BJ (cell line): ENCODE data around the gene CCDC6. TPM values are rescaled to one million over a fixed set of nuclear protein-coding genes. Genes with fewer than 3 reads are reported as not detected.
"Not testable (repeated sequence)": the region's sequence is repeated elsewhere in the genome, so short reads cannot be mapped to it uniquely, and the experiment has no call there.

Experiments used
- CTCF ChIA-PET: fragments of 350-600 bp; formaldehyde crosslinking; extraction: SDS; loops from one replicate; lab custom pipeline; 2021; ENCODE audit warnings: antibody characterized with exemption, inconsistent platforms; lab: Yijun Ruan, JAX
- POLR2A ChIA-PET: fragments of 300-600 bp; sonication (Branson Sonifier 250); formaldehyde crosslinking; extraction: SDS; loops from one replicate; lab custom pipeline; 2021; ENCODE audit warnings: antibody characterized with exemption; lab: Charles Lee
- DNase-seq: peaks from one replicate; pipeline ENCODE4 v3.0.0-alpha.2; 2011; ENCODE audit warnings: low read depth
- H3K27me3 ChIP-seq: 2 replicates; pipeline ENCODE4 v1.6.0; 2011; ENCODE audit warnings: low read length; ENCODE audit not compliant: control insufficient read depth, insufficient read depth
- H3K36me3 ChIP-seq: 2 replicates; pipeline ENCODE4 v1.5.1; 2011; ENCODE audit warnings: low read length; ENCODE audit not compliant: control insufficient read depth, insufficient read depth
- H3K4me3 ChIP-seq: 2 replicates; pipeline ENCODE4 v1.5.1; 2011; ENCODE audit warnings: low read depth, mild to moderate bottlenecking, control low read depth, low read length
- CTCF ChIP-seq: IDR thresholded peaks from 2 replicates; pipeline ENCODE4 v1.5.1; 2011; ENCODE audit warnings: low read depth, mild to moderate bottlenecking, control low read depth, inconsistent platforms, low read length, moderate library complexity; ENCODE audit not compliant: insufficient read depth
- polyA plus RNA-seq: library from polyadenylated mRNA; depleted of rRNA; stranded (reverse); fragments of >200 nt; gene quantifications from 2 replicates; pipeline ENCODE4 v1.2.3, GENCODE V29; 2011

The CCDC6 gene
- polyA plus RNA-seq, 1 experiment: 17.2 TPM

DNA sequence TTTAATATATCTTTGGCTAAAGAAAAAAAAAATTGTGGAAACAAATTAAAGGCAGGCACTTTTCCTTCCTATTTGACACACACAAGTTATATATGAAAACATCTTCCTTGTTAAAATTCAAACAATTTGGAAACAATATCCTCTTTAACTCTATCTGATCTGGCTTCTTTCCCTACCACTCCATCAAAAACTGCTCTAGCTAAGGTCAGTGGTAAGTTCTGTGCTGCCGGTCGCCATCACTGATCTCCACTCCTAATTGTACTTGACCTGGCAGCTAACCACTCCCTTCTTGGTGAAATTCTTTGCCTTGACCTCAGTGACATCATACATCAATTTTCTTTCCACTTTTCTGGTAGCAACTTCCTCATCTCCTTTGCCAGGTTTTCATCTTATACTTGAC lies 105.2 kb downstream of the CCDC6 start:
- CTCF ChIA-PET: interaction anchor here (0.7 kb wide), 1 partner anchor 83 kb away, joined by 3 read pairs; no protein-coding TSS in a partner anchor
- POLR2A ChIA-PET: no interaction called here
- no peak overlapping the region for H3K4me3 ChIP-seq

GRCh38 chr10:59799421-59799820 lies 106.9 kb downstream of the CCDC6 start:
- CTCF ChIA-PET: interaction anchor here (0.5 to 1.6 kb wide), 5 partner anchors 10 to 286 kb away, joined by 3 to 7 read pairs (median 3); no protein-coding TSS in a partner anchor
- Histone ChIP-seq H3K36me3 (peaks cover 4% of the 10 kb centered on the region), H3K4me3 (no peak overlapping the region), H3K27me3 (no peaks in the 10 kb centered on the region)
- POLR2A ChIA-PET: no interaction called here
- no peak for TF ChIP-seq CTCF
- DNase-seq: no peak

More for the DNA sequence above, 105.2 kb downstream of the CCDC6 start:
- TF ChIP-seq CTCF: no peak
- peaks cover 5% of the 10 kb centered on the region for H3K36me3 ChIP-seq
- no peaks in the 10 kb centered on the region for H3K27me3 ChIP-seq
- DNase-seq: no peak

DNA sequence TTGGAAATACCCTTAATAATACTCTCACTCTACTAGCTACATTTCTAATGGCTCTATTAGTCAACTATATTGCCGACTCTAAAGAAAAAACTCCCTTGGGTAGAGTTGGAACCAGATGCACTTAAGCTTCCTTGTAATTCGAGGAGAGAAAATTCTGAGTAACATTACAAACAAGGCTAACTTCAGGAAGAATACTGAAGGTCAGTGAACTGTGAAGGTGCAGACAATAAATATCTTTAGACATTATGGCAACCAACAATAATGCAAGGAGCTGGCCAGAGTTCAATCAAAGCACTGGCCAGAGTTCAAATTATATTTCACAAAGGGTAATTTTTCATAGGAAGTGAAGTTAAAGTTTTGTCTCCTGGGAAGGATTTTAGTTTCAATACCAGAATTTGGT lies 112.4 kb downstream of the CCDC6 start:
- ChIA-PET CTCF (no interaction called here), POLR2A (interaction anchor here (0.8 kb wide), 1 partner anchor 467 kb away, joined by 8 read pairs; no protein-coding TSS in a partner anchor)
- Histone ChIP-seq H3K4me3 (no peak overlapping the region), H3K36me3 (peaks cover 8% of the 10 kb centered on the region), H3K27me3 (no peaks in the 10 kb centered on the region)
- DNase-seq: no peak
- TF ChIP-seq CTCF: no peak

- DNase-seq: no peak
- Histone ChIP-seq H3K4me3 (no peak overlapping the region), H3K27me3 (no peaks in the 10 kb centered on the region), H3K36me3 (peaks cover 8% of the 10 kb centered on the region)
- no peak for TF ChIP-seq CTCF
- ChIA-PET CTCF (no interaction called here), POLR2A (no interaction called here)
Measured at GRCh38 chr10:59792812-59793211, 113.5 kb downstream of the CCDC6 start.

GRCh38 chr10:59791601-59792000 lies 114.8 kb downstream of the CCDC6 start:
- DNase-seq: no peak
- peaks cover 8% of the 10 kb centered on the region for H3K36me3 ChIP-seq
- ChIA-PET POLR2A (no interaction called here), CTCF (no interaction called here)
- TF ChIP-seq CTCF: no peak
- H3K27me3 ChIP-seq: no peaks in the 10 kb centered on the region
- no peak overlapping the region for H3K4me3 ChIP-seq

- H3K27me3 ChIP-seq, H3K4me3 ChIP-seq, DNase-seq, H3K36me3 ChIP-seq, CTCF ChIA-PET: not testable (repeated sequence)
- POLR2A ChIA-PET: interaction anchor here (0.6 kb wide), 1 partner anchor 493 kb away, joined by 4 read pairs; no protein-coding TSS in a partner anchor
Measured at GRCh38 chr10:59790080-59790479, 116.3 kb downstream of the CCDC6 start.

DNA sequence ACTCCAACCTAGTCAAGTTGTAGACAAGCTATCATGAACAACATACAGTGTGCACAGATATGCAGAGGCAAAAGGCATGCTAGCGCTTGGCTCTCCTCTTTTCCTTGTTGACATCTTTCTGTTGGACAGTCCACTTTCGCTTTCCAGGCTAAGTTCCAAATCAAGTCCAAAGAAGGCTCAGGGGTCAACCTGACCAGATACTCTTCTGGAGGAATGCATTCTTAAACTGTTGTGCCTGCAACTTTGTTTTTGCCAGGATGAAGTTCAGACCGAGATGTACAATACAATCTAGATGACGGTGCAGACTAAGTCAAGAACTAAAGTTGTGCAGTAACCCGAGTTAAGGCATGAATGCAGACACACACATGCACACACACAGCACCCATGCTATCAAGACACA lies 117.4 kb downstream of the CCDC6 start:
- DNase-seq, CTCF ChIA-PET, H3K36me3 ChIP-seq, H3K27me3 ChIP-seq, POLR2A ChIA-PET, H3K4me3 ChIP-seq: not testable (repeated sequence)

GRCh38 chr10:59787032-59787431 lies 119.3 kb downstream of the CCDC6 start:
- CTCF ChIA-PET: interaction anchor here (0.6 kb wide), 1 partner anchor 843 kb away, joined by 3 read pairs; no protein-coding TSS in a partner anchor
- DNase-seq, H3K36me3 ChIP-seq, POLR2A ChIA-PET, H3K27me3 ChIP-seq, H3K4me3 ChIP-seq: not testable (repeated sequence)
